ENCODE results near the gene AGPAT3.

AGPAT3 gene

DNA sequence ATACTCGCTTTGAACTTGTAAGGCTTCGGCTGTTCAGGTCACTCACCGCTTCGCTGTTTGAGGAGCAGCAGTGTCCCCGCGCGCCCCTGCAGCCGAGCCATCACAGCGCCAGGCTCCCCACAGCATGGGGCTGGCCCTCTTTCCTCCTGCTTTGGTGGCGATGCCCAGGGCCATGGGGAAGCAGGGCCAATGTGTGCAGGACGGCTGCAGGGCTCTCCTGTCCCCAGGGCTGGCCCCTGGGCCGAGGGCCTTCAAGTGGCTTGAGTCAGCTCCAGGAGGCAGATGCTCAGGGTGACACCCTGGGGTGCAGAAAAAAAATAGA is 108.6 kb downstream of the AGPAT3 start:
- DNase-seq (ENCODE audit: low spot score) = no peak
- TF ChIP-seq, protein P1, sequence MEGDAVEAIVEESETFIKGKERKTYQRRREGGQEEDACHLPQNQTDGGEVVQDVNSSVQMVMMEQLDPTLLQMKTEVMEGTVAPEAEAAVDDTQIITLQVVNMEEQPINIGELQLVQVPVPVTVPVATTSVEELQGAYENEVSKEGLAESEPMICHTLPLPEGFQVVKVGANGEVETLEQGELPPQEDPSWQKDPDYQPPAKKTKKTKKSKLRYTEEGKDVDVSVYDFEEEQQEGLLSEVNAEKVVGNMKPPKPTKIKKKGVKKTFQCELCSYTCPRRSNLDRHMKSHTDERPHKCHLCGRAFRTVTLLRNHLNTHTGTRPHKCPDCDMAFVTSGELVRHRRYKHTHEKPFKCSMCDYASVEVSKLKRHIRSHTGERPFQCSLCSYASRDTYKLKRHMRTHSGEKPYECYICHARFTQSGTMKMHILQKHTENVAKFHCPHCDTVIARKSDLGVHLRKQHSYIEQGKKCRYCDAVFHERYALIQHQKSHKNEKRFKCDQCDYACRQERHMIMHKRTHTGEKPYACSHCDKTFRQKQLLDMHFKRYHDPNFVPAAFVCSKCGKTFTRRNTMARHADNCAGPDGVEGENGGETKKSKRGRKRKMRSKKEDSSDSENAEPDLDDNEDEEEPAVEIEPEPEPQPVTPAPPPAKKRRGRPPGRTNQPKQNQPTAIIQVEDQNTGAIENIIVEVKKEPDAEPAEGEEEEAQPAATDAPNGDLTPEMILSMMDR (IDR thresholded peaks at IDR 0.05; ENCODE audit: extremely low read depth, missing control alignments) = no peak

DNA sequence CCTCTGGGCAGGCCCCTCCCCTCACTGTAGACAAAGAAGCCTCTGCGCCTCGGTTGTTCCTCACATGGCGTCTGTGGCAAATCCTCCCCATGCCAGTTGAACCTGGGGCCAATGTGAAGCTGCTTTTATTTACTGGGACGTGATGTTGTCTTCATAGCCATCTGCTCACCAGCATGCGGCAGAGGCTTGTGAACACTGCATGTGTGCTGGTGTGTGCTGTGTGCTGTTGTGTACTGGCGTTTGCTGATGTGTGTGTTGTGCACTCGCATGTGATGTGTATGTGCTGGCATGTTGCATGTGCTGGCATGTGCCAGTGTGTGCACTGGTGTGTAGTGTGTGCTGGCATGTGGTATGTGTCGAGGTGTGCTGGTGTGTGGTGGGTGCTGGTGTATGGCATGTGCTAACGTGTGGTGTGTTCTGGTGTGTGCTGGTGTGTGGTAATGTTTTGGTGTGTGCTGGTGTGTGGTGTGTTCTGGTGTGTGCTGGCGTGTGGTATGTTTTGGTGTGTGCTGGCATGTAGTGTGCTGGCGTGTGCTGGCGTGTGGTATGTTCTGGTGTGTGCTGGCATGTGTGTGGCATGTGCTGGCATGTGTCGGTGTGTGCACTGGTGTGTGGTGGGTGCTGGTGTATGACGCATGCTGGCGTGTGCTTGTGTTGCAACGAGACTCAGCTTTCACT is 109.9 kb downstream of the AGPAT3 start:
- no peak for DNase-seq (ENCODE audit: low spot score)
- TF ChIP-seq, protein P1 (IDR thresholded peaks at IDR 0.05; ENCODE audit: extremely low read depth, missing control alignments) = no peak

- TF ChIP-seq, protein P1 (IDR thresholded peaks at IDR 0.05; ENCODE audit: extremely low read depth, missing control alignments) = peak; percentile 96
- DNase-seq (ENCODE audit: low spot score) = peak; percentile 92
Measured at GRCh38 chr21:43975469-43976098, 110.6 kb downstream of the AGPAT3 start.

DNA sequence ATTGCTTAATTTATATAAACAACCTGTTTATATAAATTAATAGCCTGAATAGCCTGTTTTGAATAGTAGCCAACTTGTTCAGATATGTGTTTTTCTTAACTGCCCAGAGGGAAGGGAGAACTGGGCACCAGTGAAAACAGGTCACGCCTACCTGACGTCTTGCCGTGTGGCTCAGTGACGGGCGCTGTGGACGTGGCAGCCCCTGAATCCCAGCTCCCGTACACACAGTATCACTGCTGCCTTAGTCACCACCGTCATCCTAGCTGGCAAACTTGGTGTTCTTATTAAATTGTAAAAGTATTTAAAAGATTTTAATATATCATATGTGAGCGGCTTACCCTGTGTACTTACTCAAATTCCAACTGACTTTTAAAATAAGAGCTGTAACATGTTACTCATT is 111.6 kb downstream of the AGPAT3 start:
- no peak for DNase-seq (ENCODE audit: low spot score)
- TF ChIP-seq, protein P1 (IDR thresholded peaks at IDR 0.05; ENCODE audit: extremely low read depth, missing control alignments) = no peak

- no peak for DNase-seq (ENCODE audit: low spot score)
- TF ChIP-seq, protein P1 (IDR thresholded peaks at IDR 0.05; ENCODE audit: extremely low read depth, missing control alignments) = no peak
Measured at GRCh38 chr21:43978060-43978459, 113.0 kb downstream of the AGPAT3 start.

GRCh38 chr21:43979654-43980053 is 114.6 kb downstream of the AGPAT3 start:
- DNase-seq (ENCODE audit: low spot score) = no peak
- TF ChIP-seq, protein P1 (IDR thresholded peaks at IDR 0.05; ENCODE audit: extremely low read depth, missing control alignments) = no peak

DNA sequence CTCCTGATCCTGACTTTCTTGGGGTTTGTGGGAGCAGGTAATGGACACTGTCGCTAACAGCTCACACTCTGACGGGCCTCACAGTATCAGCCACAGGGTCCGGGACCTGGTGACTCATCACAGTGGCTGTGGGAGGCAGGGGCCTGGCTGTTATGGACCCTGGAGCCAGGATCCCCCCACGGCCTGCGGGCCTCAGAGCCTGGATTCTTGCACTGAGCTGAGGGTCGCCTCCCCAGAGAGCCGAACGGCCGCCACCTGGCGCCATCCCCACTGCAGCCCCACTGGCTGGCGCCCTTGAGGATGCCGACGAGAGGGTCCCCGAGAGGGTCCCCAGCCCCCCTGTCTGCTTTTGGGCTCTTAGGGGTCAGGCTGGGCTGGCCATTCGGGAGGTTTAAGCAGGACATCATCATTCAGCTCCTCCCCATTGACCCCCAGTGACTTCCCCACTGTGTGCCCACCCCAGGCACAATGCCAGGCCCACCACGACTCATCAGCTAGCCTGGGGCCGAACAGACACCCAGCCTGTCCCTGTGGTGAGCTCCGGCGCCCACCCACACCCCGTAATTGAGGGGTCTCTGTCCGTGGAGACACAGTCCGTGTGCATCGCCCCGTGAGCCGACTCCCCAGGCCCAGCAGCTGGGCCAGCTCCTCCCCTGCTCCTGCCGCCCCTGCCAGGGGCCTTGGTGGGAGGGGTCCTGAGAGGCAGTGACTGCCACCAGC is 116.3 kb downstream of the AGPAT3 start:
- DNase-seq (ENCODE audit: low spot score) = no peak
- TF ChIP-seq, protein P1 (IDR thresholded peaks at IDR 0.05; ENCODE audit: extremely low read depth, missing control alignments) = no peak

All from GM20000 (cell line).